Fibroblast of upper back skin (primary cell): ENCODE measurements around the gene ZC3H8.

Experiments used
- DNase-seq: peaks from one replicate; pipeline ENCODE4 v3.0.0-alpha.2; 2013

ZC3H8 gene

DNA sequence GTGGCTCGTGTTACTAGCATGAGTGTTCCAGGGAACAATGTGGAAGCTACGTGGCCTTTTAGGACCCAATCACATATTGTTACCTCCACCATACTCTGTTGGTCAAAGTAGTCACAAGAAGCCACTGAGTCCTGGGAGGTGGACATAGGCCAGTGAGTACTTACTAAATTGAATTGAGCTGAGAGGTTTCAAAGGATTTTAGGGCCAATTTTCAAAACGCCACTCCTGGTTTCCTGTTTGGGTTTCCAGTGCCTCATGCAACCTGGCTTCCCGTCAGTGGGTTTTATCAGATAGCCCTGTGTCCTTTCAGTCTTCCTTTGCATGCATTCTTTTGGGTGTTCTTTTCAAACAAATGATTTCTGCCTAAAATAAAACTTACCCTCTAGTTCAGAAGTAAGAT, 60.4 kb downstream of the ZC3H8 start:
- no peak for DNase-seq

DNA sequence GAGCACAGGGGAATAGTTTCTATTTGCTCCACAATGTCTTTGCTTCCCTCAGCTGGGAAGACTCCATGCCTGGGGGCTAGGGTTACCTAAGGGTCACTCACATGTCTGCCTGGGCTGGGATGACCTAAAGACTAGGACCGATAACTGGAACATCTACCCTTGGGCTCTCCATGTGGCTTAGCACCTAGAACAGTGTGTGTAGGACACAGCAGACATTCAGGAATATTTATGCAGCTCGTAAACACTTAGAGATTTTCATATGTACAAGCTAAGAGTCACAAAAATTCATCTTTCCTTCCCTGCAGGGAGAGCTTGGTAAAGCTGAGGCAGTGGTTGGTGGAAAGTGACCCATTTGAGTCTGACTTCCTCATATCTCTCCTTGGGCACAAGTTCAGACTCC, 60.8 kb downstream of the ZC3H8 start:
- DNase-seq, result no peak

DNA sequence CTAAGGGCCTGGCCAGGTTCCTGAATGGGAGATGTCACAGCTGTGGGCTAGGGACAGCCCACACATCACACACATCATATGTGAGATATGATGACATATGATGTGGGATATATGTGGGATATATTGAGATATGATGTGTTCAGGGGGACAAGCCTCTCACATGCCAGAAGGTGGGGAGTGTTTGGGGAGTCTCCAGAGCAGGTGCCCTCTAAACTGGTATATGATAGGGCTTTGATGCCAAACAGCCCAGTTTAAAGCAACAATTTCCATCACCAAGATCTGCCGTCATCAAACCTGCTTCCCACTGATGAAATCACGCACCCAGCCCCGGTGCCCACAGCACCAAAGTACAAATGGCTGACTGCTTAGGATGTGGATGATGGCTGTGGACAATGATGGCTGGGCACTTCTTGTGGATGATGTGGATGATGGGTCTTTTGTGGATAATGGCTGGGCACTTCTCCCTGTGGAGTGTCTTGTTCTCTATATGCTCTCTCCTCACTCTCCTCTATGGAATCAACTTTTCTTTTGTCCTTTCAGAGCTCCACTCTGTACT, 65.8 kb downstream of the ZC3H8 start:
- DNase-seq, result no peak

DNA sequence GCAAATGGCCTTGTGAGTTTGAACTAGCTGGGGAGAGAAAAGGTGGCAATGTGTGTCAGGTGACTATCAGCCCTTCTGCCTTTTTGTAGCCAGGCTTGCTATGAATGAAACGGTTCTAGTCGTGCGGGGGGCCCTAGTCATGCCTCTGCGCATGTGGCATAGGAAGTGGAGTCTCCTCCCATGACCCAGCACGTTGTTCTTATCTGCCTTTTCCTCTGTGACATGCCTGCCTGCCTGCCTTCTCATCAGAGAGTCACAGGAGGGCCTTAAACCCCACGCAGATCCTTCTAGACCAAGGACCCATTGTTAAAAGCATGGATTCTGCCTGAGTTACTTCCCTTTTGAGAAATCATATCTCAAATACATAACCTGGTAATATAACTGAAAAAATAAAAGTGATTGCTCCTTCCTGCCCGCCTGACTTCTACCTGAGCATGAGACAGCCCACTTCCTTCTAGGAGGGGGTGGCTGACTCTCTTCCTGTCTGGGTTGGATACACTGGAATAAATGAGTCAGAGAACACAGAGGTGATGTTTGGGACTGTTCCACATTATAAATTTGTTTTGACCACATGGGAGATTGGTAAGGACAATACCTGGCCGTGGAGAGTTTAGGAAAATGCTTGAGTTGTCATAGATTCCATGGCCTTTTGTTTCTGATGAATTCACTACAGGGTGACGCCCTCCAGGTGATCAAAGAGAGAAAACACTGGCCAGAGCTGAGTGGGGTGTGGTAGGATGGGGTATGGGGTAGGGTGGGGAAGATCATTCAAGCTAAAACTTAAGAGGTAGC, 66.8 kb downstream of the ZC3H8 start:
- no peak for DNase-seq

DNA sequence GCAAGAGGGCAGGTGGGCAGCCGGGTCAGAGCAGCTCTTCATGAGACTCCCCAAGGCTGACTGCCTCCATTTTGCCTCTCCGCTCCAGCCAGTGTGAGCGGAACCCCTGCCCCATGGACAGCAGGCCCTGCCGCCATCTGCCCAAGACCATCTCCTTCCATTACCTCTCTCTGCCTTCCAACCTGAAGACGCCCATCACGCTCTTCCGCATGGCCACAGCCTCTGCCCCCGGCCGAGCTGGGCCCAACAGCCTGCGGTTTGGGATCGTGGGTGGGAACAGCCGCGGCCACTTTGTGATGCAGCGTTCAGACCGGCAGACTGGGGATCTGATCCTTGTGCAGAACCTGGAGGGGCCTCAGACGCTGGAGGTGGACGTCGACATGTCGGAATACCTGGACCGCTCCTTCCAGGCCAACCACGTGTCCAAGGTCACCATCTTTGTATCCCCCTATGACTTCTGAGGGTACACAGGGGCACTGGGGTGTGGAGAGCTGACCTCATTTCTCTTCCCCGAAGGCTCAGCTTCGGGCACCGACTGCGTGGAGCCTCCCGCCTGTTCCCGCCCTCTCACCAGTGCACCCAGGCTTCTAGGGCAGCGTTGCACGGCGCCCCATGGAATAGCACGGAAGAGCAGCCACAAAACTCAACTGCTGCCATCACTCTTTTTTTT, 67.7 kb downstream of the ZC3H8 start:
- DNase-seq, result no peak

DNA sequence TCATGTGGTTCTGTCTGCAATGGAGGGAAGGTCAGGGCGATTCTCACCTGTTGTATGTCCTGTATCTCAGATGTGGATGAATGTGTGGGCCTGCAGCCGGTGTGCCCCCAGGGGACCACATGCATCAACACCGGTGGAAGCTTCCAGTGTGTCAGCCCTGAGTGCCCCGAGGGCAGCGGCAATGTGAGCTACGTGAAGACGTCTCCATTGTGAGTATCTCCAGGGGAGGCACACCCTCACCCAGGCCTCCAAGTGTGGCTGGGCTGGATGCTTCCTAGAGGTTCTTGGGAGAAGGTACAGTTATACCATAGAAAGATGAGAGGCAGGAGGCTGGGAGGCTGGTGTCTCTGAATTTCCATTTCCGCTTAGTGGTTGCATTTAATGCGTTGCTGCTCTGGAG, 69.7 kb downstream of the ZC3H8 start:
- DNase-seq, result no peak

DNA sequence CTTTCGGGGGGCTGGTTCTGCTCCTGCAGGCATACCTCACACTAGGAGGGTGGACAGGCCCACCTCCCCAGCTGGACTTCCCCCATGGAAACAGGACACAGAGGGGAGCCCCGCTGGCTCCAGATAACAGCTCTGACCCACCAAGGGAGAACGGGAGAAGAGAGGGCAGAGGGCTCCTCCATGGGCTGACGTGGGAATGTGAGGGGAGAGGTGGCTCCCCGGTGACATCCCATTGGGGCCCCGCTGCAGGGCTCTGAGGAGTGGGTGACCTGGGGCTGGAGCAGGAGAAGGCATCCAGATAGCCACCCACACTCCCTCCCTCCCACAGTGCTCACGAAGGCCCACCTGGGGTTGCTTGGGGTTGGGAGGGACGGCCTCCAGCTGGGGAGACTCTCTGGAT, 70.7 kb downstream of the ZC3H8 start:
- DNase-seq, result no peak

DNA sequence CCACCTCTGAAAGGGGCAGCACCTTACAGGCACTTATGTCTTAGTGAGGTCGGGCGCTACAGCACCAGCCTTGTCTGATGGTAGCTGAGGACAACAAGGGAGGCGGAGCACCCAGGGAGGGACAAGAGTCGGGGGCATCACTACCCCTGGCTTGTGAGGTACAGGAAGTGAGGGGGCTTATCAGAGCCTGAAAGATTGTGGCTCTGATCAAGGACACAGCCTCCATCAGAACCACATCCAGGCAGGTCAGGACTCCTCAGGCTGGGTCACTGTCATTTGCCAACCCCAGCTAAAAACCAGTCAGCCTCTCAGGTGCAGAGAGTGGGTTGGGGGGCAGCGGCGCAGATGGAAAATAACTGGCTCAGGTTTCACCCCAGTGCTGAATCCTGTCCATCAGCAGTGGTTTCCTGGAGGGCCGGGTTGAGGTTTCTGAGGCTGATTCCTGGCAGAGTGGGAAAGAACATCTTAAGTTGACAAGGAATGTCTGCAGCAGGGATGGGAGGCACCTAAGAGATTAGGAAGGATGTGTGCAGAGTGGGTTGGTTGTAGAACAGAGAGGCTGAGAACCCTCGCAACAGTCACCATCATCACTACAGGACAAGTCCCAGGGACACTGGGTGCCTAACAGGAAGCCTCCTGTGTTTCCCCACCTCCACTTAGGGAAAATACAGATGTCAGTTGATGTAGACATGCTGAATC, 71.4 kb downstream of the ZC3H8 start:
- no peak for DNase-seq

DNA sequence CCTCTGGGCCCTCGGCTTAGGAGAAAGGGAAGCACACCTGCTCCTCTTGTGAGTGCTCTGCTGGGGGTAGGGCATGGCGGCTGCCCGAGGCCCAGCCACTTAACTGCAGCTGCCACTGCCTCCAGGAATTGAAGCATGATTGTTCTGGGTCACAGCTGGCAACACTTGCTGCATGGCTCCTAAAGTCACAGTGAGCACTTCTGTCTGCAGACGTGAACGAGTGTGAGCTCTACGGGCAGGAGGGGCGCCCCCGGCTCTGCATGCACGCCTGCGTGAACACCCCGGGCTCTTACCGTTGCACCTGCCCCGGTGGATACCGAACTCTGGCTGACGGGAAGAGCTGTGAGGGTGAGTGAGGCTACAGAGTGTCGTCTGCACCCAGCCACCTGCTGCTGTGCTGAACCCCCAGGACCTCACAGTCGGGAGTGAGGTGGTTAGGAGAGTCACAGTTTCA, 72.2 kb downstream of the ZC3H8 start:
- DNase-seq, result no peak

DNA sequence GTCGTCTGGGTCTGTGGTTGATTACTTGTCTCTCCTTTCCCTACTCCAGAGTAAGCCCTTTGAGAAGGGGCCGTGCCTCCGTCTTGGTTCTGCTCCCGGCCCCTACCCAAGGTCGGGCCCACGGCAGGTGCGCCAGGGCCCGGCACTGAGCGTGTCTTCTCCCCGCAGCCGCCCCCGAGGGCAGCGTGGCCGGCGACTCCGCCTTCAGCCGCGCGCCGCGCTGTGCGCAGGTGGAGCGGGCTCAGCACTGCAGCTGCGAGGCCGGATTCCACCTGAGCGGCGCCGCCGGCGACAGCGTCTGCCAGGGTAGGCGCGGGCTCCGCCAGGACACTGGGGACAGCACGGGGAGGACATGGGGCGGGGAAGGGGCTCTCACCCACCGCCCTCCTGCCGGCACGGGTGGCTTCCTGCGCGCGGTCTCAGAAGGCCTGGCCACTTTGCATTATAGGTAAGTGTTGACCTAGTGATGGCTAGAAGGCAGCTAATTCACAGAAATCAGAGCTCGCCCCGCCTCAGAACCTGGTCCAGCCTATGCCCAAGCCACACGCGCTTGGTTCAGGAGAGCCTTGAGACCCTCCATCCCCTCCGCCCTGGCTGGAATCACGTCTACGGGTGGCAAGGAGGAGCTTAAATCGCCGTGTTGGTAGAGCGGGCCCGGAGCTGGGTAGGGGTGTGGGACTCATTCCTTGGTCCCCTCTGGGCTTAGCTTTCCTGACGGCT, 73.1 kb downstream of the ZC3H8 start:
- DNase-seq, result no peak

DNA sequence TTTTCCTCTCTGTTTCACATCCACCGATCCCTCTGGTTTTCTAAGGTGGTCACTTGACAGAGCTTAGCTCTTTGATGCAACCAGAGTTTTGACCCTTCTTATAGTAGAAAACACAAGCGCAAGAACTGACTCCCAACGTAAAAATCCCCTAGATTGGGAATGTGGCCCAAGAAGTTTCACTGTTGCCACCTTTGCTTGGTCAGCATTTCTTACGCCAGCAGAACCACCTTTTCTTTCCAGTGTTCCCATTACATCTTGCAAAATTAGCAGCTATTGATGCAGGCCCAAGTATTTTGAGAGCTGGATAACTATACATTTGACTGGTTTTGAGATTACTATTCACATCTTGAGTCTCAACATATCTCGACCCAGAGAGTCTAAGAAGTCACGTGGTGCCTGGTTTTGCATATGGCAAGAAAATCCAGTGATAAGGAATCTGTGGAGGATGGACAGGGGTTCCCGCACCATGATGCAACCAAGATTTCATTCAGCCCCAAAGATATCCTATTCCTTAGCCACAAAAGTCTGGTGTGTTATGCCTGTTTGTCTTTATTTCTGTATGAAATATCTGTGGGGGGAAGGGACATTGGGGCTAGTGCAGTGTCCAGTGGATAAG, 78.8 kb downstream of the ZC3H8 start:
- DNase-seq, result no peak

DNA sequence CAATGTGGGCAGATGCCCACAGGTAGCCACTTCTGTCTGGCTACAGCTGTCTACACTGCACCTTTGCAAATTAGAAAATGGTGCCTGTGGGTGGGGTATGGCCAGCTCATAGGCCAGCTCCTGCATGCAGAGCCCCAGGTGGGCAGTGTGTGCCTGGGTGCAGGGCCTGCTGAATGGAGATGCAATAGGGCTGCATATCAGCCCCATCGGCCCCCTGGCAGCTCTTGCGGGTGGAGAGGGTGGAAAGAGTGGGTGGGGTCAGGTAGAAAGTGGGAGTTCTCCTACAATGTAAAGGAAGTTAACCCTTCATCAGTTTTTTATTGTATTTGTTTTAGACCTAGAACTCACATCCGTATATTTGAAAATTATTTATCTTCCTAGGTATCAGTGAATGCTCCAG, 79.5 kb downstream of the ZC3H8 start:
- DNase-seq, result no peak

DNA sequence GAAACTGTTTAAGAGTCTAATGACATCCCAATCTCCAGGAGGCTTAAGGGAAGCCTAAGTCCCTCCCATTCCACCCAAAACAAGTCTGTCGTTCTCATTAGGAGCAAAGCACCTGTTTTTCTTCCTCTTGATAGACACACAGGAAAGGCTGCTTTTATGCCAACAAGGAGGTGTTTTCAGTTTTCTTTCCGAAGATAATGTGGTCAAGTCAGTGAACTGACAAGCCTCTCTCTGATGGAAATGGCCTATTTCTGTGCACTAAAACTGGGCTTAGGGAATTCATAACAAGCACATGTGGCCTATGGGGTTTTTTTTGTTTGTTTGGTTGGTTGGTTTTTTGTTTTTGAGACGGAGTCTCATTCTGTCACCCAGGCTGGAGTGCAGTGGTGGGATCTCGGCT, 80.5 kb downstream of the ZC3H8 start:
- DNase-seq, result no peak

DNA sequence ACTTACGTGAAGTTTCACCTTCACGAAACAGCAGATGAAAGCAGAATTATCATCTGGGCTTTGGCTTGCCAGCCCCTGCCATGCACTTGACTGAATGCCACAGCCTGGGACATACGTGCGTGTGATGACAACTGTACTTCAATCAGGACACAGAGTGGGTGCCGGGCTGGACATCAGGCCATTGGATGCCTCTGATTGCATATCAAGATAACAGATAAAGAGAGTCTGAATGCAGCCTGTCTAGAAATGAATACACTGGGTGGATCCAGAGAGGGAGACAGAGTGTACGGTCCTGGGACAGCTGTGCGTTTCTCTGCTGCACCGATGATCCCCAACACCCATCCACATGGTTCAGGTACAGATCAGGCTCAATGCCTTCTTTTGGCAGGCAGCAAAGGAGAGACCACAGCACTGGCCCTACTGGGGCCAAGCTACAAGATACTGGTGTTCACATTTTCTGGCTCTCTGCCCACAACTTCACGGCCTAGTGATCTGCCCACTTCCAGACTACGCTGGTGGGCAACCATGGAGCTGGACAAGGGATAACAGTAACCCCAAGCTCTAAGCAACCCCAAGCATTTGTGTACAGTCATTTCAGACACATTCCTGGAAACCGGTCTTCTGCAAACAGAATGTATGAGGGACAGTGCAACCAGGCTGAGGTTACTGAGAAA, 81.1 kb downstream of the ZC3H8 start:
- DNase-seq, result no peak

DNA sequence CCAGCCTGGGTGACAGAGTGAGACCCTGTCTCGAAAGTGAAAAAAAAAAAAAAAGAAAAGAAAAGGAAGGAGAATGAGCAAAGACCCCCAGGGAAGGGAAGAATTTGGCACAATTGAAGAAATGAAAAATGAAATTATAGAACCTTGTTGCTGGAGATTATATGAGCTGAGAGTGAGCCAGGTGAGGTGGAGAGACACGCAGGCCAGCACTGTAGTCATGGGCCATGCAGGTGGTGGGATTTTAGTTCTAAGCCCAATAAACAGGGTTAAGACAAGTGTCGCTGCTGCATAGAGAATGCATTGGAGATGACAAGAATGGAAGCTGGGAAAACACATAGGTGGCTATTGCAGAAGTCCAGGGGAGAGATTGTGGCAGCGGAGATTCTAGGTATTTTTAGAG, 84.3 kb downstream of the ZC3H8 start:
- DNase-seq, result no peak

DNA sequence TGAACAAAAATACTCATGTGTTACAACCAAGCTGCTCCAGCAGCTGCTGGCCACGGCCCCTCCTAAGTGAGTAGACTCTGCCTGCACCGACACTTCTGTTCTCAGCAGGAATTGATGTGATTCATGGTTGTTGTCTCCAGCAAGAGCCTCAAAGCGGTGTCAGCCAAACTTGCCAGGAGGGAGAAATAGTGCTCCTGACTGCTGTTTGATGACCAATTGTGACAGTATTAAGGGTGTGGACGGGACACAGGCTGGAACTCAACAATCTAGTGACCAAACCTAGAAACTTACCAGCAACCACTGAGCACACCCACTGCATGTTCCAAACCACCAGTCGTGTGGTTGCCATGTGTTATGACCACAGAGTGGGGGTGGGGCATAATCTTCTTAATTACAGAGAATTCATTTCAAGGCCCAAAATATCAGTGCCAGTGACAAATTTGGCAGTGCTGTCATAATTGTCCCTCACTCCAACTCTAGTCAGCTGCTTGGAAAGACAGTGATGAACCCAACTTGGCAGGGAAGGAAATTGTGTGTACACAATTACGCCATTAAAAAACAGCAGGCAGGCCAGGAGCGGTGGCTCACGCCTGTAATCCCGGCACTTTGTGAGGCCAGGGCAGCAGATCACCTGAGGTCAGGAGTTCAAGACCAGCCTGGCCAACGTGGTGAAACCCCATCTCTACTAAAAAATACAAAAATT, 86.3 kb downstream of the ZC3H8 start:
- peak; percentile 12 for DNase-seq

DNA sequence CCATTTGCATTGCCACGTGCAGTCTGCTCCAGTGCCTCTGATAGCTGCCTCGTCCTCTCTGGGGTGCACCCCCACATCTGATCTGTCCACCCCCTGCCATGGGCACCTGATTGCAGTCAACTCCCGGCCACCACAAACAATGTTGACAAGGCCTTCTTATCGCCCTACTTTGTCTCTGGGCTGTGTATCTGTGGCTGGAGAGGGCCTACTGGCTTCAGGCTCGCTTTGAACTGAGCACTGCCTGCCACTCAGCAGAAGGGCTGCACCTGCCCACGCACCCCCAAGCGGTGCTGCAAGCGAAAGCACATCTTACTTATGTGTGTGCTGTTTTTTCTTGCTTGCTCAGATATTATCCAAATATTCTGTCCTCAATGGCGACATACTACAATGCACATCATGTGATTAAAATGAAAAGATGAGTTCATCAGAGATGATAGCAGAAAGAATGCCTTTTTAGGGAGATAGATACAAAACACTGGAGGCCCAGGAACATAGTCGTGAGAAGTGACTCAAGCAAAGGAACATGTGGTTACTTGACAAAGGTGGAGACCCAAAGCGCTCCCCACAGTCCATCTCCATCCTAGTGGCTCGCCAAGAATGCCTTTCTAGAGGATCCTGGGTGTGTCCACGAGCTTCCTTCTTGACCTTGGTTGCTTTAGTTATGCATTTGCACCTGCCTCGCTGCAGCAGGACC, 87.9 kb downstream of the ZC3H8 start:
- DNase-seq, result no peak

DNA sequence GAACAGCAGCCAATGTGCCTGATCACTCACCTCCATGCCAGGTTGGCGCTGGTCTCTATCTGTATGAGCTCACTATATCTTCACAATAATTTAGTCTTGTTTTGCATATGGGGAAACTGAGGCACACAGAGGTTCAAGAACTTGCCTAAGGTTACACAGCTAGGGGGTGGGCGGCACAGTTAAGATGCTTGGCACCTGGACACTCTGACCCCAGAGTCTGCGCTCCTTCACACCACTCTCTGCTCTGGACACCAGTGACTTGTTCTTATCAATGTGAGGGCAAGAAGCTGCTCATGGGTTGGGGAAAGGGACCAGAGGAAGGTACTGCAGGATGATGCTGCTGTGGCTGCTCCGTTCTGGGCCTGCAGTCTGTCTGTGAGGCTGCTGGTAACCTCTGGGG, 89.5 kb downstream of the ZC3H8 start:
- DNase-seq, result no peak

DNA sequence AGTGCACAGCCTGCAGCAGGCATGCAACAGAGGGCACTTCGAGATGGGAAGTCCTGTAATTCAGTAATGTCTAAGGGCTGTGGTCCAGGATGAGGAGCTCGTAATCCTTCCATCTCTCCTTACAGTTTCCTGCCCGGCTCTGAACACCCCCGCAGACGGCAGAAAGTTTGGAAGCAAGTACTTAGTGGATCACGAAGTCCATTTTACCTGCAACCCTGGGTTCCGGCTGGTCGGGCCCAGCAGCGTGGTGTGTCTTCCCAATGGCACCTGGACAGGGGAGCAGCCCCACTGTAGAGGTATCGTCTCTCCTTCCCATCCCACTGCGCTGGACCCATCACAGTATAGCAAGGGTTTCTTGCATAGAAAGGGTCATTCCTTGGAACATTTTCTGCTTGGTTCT, 90.0 kb downstream of the ZC3H8 start:
- DNase-seq, result no peak

DNA sequence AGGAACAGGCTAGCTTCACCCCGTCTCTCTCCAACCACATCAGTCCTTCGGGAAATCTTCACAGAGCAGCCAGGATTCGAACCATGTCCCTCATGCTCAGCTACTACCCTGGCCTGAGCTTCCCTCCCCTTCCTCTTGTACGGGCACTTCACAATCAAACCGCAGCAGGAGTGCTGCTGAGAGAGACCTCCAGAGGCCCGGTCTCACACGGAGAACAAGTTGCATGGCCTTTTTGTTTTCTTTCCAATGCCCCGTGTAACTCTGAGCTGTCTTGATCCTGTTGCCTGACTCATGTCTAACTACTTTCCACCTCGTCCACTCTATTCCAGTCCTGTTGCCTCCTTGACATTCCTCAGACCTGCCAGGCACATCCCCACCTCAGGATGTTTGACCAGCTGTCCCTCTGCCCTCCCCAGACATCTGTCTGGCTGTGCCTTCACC, 91.3 kb downstream of the ZC3H8 start:
- DNase-seq, result no peak

DNA sequence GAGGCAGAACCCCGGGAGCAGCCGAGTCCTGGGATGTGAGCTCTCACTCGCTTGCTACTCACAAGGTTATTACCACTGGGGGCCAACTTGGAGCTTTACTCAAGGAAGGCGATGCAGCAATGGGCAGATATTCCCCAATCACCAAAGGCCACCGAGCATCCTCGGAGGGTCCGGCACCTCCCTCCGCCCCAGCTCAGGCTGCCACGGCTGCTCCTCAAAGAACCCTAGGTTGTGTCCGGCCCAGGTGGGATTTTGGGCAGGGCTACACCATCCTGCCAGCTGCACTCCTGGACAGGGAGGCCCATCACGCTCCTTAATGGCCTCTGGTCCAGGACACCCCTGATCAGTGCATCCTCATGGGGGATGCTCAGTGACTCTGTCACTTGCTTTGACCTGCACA, 91.9 kb downstream of the ZC3H8 start:
- no peak for DNase-seq
